ENCODE measurements around the gene PPP1R16B. TPM values are rescaled to one million over a fixed set of nuclear protein-coding genes. Genes with fewer than 3 reads are reported as not detected.

Gene PPP1R16B
- total RNA-seq, 1 donor from 2014 or later: 10.4 TPM

DNA sequence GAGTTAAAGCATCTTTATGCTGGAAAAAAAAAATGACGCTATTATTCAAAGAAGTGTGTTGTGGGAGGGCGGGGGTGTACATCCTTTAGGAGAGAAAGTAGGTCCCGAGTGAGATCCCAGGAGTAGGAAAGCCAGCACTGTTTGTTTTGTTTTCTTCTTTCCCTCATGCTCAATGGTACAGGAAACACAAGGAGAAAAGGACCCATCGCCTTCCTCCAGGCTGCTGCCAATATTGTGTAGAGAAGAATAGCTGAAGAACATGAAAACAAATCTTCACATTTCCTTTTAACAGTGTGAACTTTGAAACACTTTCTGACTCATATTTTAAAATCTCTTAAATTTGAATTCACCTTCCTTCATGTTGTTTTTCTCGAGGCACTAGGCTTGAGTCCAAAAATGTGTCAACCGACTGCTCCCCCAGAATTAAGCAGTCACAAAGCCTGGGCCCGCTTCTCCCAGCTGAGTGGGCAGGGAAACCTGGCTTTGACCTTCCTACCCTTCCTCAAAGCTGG is 22.3 kb downstream of the PPP1R16B start:
- no peak for DNase-seq (ENCODE audit: low spot score)

DNA sequence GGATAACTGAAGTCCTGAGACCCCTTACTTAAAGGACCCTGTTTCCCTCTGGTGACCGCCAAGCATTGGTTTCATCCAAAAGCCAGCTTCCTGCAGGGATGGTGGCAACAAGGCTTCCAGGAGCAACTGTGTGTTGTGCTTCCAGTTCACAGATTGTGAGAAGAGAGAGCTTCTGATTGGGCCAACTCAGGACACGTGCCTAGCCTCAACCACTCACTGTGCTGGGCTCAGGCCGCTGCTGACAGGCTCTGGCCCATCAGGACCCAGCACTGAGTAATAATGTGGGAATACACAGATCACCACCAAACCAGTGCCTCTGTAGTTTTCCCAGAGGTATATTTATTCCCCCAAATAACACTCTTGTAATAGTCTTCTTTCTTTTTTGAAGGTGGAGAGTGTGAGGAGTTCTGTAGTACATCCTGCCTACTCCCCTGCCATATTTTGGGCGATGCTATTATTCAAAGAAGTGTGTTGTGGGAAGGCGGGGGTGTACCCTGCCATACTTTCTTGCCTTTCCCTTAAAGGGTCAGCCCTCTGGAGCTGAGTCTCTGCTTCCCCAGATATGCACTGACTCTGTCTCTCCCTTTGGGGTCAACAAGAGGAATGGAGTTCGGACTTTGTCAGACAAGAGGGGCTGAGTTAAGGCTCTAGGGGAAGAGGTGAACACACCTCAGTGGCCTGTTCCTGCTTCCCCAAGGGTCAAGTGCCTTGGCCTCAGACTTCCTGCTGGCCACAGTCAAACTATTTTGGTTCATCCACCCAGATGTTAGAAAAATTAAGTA is 23.2 kb downstream of the PPP1R16B start:
- DNase-seq (ENCODE audit: low spot score): no peak

DNA sequence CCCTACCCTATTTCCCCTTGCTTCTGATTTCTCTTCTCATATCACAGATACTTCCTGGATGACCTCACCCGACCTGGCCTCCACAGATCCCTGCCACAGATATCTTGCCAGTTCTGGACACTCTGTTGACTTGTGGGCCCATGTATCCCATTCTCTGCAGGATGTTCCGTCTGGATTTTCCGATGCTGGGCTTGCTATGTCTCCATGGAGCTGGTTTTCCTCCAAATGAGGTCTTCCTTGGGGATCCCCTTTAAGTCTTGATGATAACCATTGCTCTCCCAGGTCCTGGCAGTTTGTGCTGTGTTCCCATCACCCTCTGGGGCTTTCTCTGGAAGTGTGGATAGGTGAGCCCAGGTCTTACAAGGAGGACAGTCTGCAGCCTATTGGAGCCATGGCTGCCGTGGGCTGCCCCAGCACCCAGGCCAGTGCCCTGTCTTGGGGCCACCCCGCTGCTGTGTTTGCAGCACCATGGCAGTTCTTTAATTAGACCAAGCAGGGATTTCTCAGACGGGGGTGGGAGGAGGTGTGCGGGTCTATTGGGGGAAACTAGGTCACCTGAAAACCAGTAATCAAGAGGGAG is 23.9 kb downstream of the PPP1R16B start:
- DNase-seq (ENCODE audit: low spot score): no peak

DNA sequence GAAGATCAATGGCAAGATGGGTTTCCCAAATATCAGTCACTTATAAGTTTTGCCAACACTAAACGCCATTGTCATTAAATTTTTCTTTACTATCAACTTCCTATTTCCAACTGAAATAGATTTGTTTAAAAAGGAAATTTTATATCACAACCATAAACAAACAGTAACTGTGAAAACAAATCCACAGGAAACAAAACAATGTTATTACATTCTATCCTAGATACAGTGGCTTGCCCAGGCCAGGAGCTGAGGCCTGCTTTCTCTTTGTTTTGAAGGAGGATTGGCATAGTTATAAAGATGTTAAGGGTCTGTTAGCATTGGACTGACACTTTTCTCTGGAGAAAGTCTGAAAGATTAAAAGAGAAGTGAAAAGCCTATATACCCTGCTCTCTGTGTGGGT is 24.9 kb downstream of the PPP1R16B start:
- DNase-seq (ENCODE audit: low spot score): no peak

DNA sequence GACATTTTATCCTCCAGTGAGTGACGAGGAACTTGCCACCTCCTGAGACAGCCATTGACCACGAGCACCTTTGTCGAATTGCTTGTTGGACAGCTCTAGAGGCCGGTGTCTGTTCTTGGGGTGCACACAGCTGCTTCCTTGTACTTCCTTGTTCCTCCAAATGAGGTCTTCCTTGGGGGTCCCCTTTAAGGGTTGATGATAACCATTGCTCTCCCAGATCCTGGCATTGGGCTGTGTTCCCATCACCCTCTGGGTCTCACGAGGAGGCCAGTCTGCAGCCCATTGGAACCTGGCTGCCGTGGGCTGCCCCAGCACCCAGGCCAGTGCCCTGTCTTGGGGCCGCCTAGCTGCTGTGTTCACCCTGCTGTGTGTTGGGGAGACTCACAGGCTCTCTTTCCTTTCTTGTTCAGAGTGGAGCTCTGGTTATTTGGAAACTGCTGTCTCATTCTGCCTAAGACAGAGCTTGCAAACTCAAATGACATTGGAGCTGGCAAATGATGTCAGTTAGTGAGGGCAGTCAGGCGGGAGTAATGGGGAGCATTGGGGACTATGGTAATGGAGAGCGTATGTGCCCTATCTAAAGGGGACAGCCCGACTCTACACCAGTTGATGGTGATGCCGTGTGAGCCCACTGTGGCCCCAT is 25.7 kb downstream of the PPP1R16B start:
- DNase-seq (ENCODE audit: low spot score): no peak

DNA sequence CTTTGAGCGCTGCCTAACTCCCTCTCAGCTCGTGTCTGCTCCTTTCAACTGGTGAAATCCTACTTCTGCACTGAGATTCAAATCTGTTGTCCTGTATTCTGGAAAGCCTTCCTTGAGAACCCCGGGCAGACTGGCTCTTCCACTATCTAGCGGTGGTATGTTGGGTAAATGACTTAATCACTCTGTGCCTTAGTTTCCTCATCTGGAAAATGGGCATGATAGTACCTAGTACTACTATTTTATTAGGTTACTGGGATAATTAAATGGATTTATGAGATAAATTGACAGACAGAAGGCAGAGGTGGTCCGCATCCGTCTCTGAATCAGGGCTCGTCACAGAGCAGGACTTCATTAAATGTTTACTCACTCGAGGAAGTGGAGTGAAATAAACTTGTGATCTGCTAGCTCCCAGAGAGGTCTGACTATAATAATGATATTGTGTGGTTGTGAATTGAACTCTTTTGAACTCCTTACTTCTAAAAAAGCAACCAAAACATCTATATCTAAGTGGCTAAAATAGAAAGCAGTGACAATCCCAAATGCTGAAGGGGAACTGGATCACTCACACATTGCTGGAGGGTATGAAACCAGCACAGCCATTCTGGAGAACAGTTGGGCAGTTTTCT is 26.6 kb downstream of the PPP1R16B start:
- no peak for DNase-seq (ENCODE audit: low spot score)

DNA sequence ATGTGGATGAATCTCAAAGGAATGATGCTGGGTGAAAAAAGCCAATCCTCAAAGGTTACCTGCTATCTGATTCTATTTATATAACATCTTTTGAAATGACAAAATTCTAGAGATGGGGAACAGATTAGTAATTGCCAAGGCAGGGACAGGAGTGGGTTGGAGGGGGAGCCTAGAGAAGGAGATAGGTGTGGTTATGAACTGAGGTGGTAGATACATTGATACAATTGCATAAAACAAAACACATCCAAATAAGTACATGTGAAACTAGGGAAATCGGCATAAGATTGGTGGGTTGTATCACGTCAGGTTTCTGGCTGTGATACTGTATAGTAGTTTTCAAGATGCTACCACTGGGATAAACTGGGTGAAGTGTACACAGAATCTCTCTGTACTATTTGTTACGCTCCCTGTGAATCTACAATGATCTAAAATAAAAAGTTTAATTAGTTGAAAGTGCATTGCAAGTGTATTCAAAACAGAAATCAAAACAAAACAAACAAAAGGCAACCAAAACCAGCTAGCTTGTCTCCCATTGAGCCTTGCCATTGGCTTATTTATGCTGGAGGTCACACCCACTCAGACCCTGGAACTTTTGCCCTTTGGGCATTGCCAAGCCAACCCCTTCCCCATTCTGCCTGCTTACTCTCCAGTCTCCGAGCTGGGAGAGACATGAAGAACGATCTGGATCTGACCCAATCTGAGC is 27.8 kb downstream of the PPP1R16B start:
- no peak for DNase-seq (ENCODE audit: low spot score)

DNA sequence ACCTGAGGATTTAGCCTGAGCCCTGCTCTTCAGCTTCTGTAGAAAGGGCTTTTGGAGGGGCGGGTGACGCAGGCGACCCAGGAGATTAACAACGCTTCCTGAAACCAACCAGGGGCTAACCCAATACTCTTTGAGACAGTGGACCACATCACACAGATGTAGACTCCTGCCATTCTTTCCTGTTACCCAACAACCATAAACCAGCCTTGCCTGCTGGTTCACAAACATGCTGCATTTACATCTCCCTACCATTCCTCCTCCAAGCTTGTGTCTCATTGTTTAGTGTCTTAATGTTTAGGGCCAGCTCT is 28.3 kb downstream of the PPP1R16B start:
- no peak for DNase-seq (ENCODE audit: low spot score)

DNA sequence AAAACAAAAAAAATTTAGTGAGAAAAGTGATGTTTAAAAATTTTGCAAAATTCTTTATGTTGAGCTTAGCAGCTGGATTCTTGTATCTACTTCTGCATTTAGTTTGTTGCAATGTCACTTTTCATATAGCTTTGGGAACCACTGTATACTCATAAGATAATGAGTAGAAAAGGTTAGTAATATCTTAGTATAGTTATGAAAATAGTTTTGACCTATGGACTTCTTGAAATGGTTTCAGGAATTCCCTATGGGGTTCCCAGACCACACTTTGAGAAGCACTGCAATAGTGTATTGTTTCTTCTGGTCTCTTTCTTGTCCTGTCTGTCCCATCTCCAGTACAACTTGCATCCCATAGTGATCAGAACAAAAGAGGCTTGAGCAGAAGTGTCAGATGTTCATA is 29.4 kb downstream of the PPP1R16B start:
- no peak for DNase-seq (ENCODE audit: low spot score)

DNA sequence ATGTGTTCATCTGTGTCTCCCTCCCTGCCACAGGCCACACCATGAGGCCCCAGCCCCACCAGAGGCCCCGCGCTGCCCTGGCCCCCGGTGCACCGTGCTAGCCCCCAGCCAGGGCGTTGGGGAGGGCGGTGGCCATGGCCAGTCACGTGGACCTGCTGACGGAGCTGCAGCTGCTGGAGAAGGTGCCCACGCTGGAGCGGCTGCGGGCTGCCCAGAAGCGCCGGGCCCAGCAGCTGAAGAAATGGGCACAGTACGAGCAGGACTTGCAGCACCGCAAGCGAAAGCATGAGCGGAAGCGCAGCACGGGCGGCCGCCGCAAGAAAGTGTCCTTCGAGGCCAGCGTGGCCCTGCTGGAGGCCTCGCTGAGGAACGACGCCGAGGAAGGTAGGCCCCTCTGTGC is 30.3 kb downstream of the PPP1R16B start:
- no peak for DNase-seq (ENCODE audit: low spot score)

DNA sequence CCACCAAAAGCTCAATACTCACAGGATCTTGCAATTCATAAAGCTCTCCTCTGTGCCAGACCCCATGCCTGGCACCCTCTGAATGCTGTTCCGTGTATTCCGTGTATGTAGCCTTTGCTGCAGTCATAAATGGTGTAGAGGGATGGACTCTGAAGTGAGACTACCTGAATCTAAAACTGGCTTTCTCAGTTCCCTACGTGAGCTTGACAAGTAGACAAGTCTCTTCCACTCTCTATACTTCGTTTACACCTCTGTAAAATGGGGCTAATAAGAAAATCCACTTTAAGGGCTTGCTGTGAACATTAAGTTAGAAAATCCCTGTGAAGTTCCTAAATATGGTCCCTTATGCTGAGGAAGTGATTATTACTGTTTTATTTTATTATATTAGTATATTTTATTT is 31.5 kb downstream of the PPP1R16B start:
- DNase-seq (ENCODE audit: low spot score): no peak

DNA sequence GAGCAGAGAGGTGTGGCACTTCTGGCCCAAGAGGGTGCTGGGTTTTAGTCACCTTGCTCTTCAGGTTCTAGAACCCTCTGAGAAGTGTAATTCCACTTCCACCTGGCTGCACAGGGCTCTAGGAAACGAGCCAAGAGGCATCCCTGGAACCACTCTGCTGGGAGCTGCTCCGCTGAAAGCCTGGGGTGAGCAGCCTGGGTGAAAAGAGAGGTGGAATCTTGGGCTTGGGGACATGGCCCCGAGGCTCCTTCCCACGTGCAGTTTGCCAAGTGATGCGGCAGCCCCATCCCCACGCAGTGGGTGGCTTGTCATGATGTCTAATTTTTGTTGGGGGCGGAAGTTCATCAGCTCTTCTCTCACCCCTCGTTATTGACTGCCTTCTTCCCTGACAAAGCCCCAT is 32.8 kb downstream of the PPP1R16B start:
- no peak for DNase-seq (ENCODE audit: low spot score)

DNA sequence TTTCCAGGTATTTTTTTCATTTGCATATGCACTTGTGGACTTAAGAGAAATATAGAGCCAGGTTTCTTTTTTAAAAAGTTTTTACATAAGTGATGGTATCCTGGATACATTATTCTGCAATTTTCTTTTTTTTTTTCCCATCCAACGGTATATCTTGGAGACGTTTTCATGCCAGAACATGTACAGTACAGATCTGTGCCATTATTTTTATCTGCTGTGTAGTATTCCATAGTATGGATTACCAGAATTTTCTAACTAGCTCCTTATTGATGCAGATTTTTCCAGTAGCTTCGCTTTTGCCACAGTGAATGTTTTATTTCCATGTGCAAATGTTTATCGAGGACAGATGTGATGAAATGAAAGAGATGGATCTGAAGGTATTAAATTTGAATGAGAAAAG is 34.1 kb downstream of the PPP1R16B start:
- no peak for DNase-seq (ENCODE audit: low spot score)

DNA sequence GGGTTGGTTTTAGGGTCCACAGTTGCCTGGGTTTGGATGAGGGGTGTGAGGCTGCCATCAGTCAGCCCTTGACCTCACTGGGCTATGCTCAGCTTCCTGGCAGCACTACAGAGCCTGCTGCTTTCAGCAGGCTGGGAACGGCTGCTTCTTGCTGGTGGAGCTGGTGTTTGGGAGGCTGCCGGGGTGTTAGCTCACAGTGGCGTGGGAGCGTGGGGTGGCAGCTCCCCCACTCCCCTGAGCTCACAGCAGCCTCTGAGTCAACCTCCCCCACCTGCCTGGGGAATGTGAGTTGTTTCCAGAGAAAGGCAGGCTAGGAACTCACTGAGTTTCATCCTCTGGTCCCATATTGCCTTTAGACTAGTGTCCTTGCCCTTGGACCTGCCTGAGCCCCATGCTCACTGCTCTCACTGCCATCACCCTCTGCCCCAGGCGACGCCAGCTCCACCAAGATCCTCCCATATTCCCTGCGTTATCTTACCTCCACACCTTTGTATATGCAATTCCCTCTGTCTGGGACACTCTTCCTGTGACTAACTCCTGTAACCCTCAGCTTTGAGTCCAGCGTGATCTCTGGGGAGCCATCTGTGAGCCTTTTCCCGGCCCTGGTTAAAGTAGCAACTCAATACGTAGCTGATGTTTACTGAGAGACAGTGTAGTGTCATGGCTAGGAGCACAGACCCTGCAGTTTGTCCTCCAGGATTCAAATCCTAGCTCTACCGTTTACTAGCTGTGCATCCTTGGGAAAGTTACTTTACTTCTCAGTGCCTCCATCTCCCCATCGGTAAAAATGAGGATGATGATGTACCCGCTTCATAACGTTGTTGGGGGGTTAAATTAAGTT is 34.8 kb downstream of the PPP1R16B start:
- no peak for DNase-seq (ENCODE audit: low spot score)

DNA sequence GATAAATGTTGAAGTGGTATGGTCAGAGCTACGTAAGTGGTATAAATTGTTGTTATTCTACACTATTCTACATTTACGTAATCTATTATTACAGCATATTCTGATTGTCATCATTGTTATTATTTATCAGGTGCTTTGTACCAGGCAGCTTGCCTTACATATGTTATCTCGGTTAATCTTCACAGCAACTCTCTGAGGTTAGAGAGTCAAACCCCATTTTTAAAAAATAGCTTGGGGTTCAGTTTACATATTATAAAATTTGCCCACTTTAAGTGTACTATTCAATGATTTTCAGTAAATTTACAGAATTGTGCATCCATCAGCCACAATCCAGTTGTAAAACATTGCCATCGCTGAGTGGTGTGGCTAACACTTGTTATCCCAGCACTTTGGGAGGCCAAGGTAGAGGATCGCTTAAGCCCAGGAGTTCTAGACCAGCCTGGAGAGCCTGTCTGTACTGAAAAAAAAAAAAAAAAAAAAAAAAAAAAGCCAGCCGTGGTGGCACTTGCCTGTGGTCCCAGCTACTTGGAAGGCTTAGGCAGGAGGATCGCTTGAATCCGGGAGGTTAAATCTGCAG is 35.5 kb downstream of the PPP1R16B start:
- no peak for DNase-seq (ENCODE audit: low spot score)

DNA sequence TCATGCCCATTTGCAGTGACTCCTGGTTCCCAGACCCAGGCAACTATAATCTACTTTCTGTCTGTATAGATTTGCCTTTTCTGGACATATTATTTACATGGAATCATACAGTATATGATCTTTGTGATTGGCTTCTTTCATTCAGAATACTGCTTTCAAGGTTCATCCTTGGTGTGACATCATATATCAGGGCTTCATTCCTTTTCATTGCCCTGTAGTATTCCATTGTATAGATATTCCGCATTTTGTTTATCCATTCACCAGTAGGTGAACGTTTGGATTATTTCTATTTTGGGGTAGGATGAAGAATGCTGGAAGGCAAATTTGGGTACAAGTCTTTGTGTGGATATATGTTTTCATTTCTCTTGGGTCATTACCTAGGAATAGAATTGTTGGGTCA is 36.1 kb downstream of the PPP1R16B start:
- DNase-seq (ENCODE audit: low spot score): no peak

DNA sequence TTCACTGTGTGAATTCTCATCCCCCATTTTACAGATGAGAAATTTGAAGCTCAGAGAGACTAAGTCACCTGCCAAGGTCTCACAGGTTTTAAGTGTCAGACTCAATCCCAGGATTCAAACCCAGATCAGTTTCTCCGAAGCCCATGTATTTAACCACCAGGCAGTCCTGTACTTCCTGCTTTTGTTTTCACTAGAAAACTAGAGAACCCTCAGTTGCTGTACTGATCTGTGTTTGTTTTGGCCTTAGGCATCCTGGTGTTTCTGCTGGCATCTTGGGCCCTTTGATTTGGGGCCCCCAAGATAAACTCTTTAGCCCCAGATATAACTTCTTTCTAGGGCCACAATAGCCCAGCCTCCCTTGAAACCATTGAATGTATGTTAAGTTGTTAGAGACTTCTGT is 36.5 kb downstream of the PPP1R16B start:
- no peak for DNase-seq (ENCODE audit: low spot score)

DNA sequence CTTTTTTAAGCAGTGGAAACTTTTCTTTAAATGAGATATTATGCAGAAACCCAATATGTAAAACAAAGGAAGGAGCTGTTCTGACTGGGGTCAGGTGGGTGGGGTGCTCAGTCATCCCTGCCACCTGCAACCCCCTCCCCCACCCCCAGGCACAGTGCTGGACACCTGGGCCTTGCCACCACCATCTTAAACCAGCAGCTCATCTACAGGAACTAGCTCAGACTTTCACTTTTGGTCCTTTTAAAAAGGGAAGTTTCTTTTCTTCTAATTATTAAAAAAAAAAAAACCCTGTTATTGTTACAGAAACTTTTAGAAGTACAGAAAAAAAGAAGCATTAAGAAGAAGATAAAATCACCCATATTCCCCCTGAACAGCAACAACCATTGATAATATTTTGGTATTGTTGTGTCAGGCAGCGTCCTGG is 37.1 kb downstream of the PPP1R16B start:
- no peak for DNase-seq (ENCODE audit: low spot score)

DNA sequence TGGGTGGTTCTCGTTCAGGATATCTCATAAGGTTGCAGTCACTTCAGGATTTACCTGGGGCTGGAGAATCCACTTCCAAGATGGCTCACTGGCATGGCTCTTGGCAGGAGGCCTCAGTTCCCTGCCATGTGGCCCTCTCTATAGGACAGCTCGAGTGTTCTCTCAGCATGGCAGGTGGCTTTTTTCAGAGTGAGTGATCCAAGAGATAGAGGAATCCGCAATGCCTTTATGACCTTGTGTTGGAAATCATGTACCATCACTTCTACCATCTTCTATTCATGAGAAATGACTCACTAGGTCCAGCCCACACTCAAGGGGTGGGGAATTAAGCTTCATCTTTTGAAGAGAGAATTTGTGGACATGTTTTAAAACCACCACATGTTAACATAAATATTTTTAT is 37.8 kb downstream of the PPP1R16B start:
- no peak for DNase-seq (ENCODE audit: low spot score)

DNA sequence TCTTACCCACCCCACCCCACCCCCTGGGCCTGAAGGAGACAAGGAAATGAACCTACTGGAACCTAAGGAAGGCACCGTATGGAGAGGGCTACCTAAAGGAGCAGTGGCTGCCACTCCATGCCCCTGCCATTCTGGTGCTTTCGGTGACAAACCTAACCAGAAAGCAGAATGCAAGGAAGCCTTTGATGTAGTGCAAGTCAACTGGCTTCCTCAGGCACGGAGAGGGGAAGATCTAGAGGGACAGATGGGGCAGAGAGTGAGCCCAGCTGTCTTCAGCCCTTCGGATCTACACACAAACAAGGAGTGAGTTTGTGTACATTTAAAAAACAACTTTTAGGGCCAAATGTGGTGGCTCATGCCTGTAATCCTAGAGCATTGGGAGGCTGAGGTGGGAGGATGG is 39.5 kb downstream of the PPP1R16B start:
- DNase-seq (ENCODE audit: low spot score): no peak

DNA sequence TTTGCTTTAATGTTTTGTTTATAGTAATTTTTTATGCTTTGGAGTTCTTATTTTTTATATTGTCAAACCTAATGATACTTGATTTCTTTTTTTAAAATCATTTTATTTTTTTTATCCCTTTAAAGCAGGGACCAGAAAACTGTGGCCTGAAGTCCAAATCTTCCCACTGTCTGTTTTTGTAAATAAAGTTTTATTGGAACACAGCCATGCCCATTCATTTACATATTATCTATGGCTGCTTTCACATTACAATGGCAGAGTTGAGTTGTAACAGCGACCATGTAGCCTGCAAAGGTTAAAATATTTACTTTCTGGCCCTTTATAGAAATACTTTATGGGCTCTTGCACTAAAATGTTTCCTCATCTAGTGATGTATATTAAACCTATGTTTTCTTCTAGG is 42.3 kb downstream of the PPP1R16B start:
- DNase-seq (ENCODE audit: low spot score): no peak

All from ureter (tissue), 1 donor.